Activated CD8-positive, alpha-beta memory T cell treated with anti-CD3 and anti-CD28 coated beads, Interleukin-2, amount 50 U/mL, for 1 hour (primary cell): Measurements from ENCODE around the gene TFCP2.
"Not testable (repeated sequence)": the region's sequence is repeated elsewhere in the genome, so short reads cannot be mapped to it uniquely, and the experiment has no call there.

Experiments
- DNase-seq: peaks from one replicate; pipeline ENCODE4 v3.0.0-alpha.2; 2020; ENCODE audit errors: extremely low read depth

TFCP2 gene

GRCh38 chr12:51082561-51083125 lies 90.3 kb downstream of the TFCP2 start:
- no peak for DNase-seq

DNA sequence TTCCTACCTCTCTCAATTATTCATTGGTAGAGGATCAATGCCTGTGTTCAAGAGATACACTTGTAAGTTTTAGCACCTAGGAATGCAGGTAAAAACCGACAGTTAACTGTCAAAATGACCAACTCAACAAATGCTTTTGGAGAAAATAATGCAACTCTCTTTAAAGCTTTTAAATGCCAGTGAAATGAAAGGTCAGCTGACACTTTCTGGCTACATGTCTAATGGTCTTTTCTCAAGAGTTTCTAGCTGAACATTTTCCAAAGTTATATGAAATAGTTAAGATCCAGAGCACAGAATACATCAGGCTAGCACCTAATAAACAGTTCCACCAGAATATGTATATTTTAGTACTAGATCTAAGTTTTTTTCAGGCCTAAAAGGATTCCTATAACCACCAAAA lies 91.5 kb downstream of the TFCP2 start:
- no peak for DNase-seq

DNA sequence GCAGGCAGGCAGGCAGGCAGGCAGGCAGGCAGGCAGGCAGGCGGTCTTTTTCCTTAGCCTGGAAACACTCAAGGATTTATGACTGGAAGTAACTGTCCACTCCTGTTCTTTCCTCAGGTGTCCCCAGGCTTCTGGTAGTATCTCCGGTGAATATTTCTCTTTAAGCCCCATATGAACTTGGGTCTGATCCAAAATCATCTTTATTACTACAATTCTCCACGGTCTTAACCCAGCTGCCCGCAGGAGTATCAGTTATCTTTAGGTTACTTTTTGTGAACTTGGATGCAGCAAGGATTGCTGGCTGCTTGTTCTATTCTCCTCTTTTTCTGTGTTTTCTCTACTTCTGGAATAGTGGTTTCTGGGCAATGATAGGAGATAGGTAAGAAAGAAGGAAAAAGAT lies 92.8 kb downstream of the TFCP2 start:
- DNase-seq = no peak

- not testable (repeated sequence) for DNase-seq
Measured at GRCh38 chr12:51078866-51079265, 94.1 kb downstream of the TFCP2 start.

DNA sequence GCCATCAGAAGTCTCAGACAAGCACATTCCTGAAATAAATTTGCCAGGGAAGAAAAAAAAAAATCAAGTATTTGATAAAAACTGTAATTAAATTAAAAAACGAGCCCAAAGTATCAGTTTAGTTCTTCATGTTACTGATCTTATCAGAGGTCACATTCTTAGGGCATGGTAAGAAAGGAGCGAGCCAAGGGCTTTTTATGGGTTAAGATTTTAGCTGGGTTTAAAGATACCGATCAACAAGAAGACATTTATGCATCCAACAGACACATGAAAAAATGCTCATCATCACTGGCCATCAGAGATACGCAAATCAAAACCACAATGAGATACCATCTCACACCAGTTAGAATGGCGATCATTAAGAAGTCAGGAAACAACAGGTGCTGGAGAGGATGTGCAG lies 94.6 kb downstream of the TFCP2 start:
- DNase-seq = not testable (repeated sequence)

DNA sequence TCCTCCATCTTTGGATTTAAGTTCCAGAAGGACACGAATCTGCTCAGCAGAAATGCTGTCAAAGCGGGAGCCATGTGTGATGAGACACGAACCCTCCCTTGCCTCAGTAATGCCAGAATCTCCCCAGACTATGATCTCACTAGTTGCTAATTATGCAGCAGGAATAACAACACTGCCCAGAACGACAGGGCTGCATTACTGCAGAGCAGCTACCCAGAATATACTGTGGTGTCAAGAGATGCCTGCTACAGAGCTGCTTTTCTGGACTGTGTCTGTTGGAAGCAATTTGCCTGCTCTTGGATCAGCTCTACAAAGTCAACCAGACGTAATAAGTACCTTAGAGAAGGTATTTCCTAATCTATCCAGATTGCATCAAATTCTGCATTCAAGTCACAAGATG lies 95.0 kb downstream of the TFCP2 start:
- no peak for DNase-seq

- DNase-seq = no peak
Measured at GRCh38 chr12:51076236-51076930, 96.6 kb downstream of the TFCP2 start.

GRCh38 chr12:51075390-51075789 lies 97.5 kb downstream of the TFCP2 start:
- no peak for DNase-seq

GRCh38 chr12:51071663-51072062 lies 101.3 kb downstream of the TFCP2 start:
- DNase-seq = no peak

- DNase-seq = no peak
Measured at GRCh38 chr12:51070004-51070403, 102.9 kb downstream of the TFCP2 start.

GRCh38 chr12:51067771-51068170 lies 105.2 kb downstream of the TFCP2 start:
- DNase-seq = no peak

GRCh38 chr12:51067229-51067628 lies 105.7 kb downstream of the TFCP2 start:
- DNase-seq = no peak

- DNase-seq = no peak
Measured at GRCh38 chr12:51065530-51065929, 107.4 kb downstream of the TFCP2 start.

- no peak for DNase-seq
Measured at GRCh38 chr12:51062631-51063397, 110.1 kb downstream of the TFCP2 start.

DNA sequence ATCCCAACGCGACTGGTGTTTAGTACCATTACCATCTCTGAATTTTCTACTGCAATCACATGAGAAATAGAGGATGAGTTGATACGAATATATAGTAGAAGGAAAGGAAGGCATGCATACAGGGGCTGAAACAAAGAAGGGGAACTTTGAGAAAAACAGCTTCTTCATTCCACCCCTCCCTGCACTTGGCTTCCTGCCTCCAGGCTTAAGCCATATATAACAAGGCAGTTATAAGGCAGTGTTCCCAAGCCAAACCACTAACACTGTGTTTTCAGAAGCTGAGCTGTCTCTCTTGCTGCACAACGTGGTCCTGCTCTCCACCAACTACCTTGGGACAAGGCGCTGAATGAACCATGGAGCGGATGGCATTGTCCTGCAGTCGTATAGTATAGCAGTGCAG lies 113.8 kb downstream of the TFCP2 start:
- DNase-seq = no peak

DNA sequence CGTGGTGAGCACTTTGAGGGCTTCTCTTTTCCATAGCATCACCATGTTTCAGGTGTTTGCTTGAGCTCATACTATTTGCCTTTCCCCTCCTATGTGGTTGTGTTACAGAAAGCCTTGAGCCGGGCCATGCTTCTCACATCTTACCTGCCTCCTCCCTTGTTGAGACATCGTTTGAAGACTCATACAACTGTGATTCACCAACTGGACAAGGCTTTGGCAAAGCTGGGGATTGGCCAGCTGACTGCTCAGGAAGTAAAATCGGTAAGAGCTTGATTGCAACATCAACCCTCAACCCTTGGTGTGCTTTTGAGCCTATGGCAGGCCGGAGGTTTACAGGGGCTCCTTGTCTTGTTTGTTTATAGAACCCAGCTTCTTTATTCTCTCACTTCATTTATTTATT lies 116.7 kb downstream of the TFCP2 start:
- DNase-seq = no peak

GRCh38 chr12:51055060-51055459 lies 117.9 kb downstream of the TFCP2 start:
- no peak for DNase-seq

GRCh38 chr12:51051787-51052186 lies 121.1 kb downstream of the TFCP2 start:
- DNase-seq = no peak

DNA sequence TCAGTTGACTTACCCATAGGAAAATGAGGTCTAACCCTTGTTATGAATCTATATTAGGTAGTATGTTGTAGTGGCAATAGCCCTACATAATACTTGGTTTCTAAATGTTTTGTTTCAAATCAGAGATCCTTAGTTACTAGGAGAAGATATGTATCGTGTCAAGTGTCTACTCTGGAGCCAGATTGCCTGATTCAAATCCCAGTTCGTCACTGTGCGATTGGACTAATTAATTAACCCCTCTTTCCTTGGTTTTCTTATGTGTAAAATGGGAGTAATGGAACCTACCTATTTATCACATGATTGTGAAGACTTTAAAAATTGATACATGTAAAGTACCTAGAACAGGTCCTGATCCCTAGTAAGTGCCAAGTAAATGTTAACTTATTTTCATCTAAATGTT lies 123.4 kb downstream of the TFCP2 start:
- DNase-seq = no peak

- DNase-seq = no peak
Measured at GRCh38 chr12:51048661-51049251, 124.2 kb downstream of the TFCP2 start.

DNA sequence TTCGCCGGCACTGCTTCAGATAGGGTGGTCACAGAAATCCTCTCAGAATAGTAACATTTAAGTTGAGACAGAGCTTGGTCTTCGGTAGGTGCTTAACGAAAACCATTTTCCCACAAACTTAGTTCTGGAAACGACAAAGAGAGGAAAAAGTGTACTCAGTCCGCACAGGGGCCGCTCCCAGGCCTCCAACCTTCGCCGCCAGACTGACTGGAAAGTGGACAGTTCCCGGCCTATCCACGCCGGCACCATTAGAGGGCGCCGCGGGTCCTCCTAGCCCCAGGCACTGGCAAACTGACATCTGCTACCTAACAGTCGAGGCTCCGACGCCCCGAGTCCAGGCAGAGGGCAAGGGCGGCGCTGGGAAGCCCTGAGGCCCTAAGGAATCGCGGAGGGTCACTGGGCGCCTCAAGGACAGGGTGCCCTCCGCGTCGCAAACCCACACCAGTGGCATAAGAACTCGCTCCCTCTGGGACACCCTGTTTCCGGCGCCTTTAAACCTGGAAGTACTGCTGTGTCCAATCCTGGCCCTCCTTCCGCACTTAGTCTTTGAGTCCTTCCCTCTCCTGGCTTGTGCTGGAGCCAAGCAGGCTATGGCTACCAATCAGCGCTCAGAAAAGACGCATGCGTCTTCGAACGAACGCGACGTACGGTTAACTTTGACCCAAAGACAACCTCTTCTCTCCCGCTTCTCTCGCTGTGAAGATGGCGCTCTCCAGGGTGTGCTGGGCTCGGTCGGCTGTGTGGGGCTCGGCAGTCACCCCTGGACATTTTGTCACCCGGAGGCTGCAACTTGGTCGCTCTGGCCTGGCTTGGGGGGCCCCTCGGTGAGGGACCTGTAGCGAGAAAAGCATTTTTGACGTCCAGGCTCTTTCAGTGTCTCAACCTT lies 125.0 kb downstream of the TFCP2 start, which contains the start of gene LETMD1:
LETMD1 (plus strand) TSS at position 673 of the 886 bp plus-strand sequence; CDS start at position 703, 30 bp downstream.
- DNase-seq = peak; percentile 80
